GM18505 (cell line): ENCODE data around the gene TCF7L2.

ENCODE experiments used
- ATAC-seq: cut with Tn5 transposase; IDR thresholded peaks from one replicate; pipeline ENCODE4 v1.9.1; 2021; ENCODE audit not compliant: unreplicated experiment
- POLR2A ChIP-seq: IDR thresholded peaks from 4 replicates; pipeline ENCODE4 v1.6.1; 2011; ENCODE audit warnings: borderline replicate concordance; ENCODE audit not compliant: insufficient read depth, insufficient read length; ENCODE audit errors: extremely low read depth

Gene TCF7L2

GRCh38 chr10:113001599-113002448 is 51.8 kb downstream of the TCF7L2 start:
- no peak for TF ChIP-seq POLR2A
- no peak for ATAC-seq

- ATAC-seq = no peak
- no peak for TF ChIP-seq POLR2A
These were observed 52.4 kb downstream of the TCF7L2 start for GRCh38 chr10:113002449-113002777.

- no peak for ATAC-seq
- no peak for TF ChIP-seq POLR2A
These were observed 53.0 kb downstream of the TCF7L2 start for GRCh38 chr10:113003052-113003451.

- no peak for TF ChIP-seq POLR2A
- no peak for ATAC-seq
These were observed 54.1 kb downstream of the TCF7L2 start for GRCh38 chr10:113004069-113004618.

- ATAC-seq = no peak
- TF ChIP-seq POLR2A = no peak
These were observed 55.3 kb downstream of the TCF7L2 start for GRCh38 chr10:113005380-113005779.

GRCh38 chr10:113006656-113007342 is 56.8 kb downstream of the TCF7L2 start:
- no peak for ATAC-seq
- TF ChIP-seq POLR2A = no peak

GRCh38 chr10:113007343-113007771 is 57.3 kb downstream of the TCF7L2 start:
- ATAC-seq = no peak
- no peak for TF ChIP-seq POLR2A

- no peak for ATAC-seq
- TF ChIP-seq POLR2A = no peak
These were observed 57.8 kb downstream of the TCF7L2 start for GRCh38 chr10:113007821-113008220.

GRCh38 chr10:113011592-113012374 is 61.7 kb downstream of the TCF7L2 start:
- ATAC-seq = no peak
- no peak for TF ChIP-seq POLR2A

GRCh38 chr10:113015201-113015600 is 65.2 kb downstream of the TCF7L2 start:
- ATAC-seq = no peak
- no peak for TF ChIP-seq POLR2A

- ATAC-seq = no peak
- no peak for TF ChIP-seq POLR2A
These were observed 67.3 kb downstream of the TCF7L2 start for GRCh38 chr10:113017376-113017775.

- no peak for ATAC-seq
- no peak for TF ChIP-seq POLR2A
These were observed 68.0 kb downstream of the TCF7L2 start for GRCh38 chr10:113018034-113018433.

GRCh38 chr10:113019096-113019495 is 69.0 kb downstream of the TCF7L2 start:
- no peak for TF ChIP-seq POLR2A
- no peak for ATAC-seq
